NCI-H2171 (cell line): ENCODE measurements around the gene MYO9A.
"Not testable (repeated sequence)": the region's sequence is repeated elsewhere in the genome, so short reads cannot be mapped to it uniquely, and the experiment has no call there.

Experiments
- DNase-seq: peaks from one replicate; lab custom pipeline; 2025; lab: John Stamatoyannopoulos, UW

MYO9A gene

GRCh38 chr15:72037321-72037720, 80.6 kb downstream of the MYO9A start:
- DNase-seq, result no peak

- no peak for DNase-seq
Observed at GRCh38 chr15:72034859-72035650, 82.9 kb downstream of the MYO9A start.

- DNase-seq, result no peak
Observed at GRCh38 chr15:72034351-72034750, 83.6 kb downstream of the MYO9A start.

GRCh38 chr15:72033711-72034110, 84.2 kb downstream of the MYO9A start:
- no peak for DNase-seq

- no peak for DNase-seq
Observed at GRCh38 chr15:72033285-72033684, 84.7 kb downstream of the MYO9A start.

- no peak for DNase-seq
Observed at GRCh38 chr15:72021604-72022003, 96.3 kb downstream of the MYO9A start.

GRCh38 chr15:72020799-72021198, 97.2 kb downstream of the MYO9A start:
- no peak for DNase-seq

GRCh38 chr15:72014555-72014954, 103.4 kb downstream of the MYO9A start:
- not testable (repeated sequence) for DNase-seq

- DNase-seq, result no peak
Observed at GRCh38 chr15:72013703-72014102, 104.2 kb downstream of the MYO9A start.

- no peak for DNase-seq
Observed at GRCh38 chr15:72011302-72011942, 106.5 kb downstream of the MYO9A start.

GRCh38 chr15:72009222-72009621, 108.7 kb downstream of the MYO9A start:
- no peak for DNase-seq

GRCh38 chr15:72006382-72006781, 111.6 kb downstream of the MYO9A start:
- no peak for DNase-seq

- no peak for DNase-seq
Observed at GRCh38 chr15:72005483-72005882, 112.5 kb downstream of the MYO9A start.

GRCh38 chr15:71999807-72000206, 118.1 kb downstream of the MYO9A start:
- no peak for DNase-seq

GRCh38 chr15:71998717-71999116, 119.2 kb downstream of the MYO9A start:
- not testable (repeated sequence) for DNase-seq

- DNase-seq, result no peak
Observed at GRCh38 chr15:71997691-71998090, 120.3 kb downstream of the MYO9A start.

- DNase-seq, result no peak
Observed at GRCh38 chr15:71975816-71976150, 142.2 kb downstream of the MYO9A start.

GRCh38 chr15:71974211-71974610, 143.7 kb downstream of the MYO9A start:
- DNase-seq, result no peak

- no peak for DNase-seq
Observed at GRCh38 chr15:71973366-71973765, 144.6 kb downstream of the MYO9A start.

- no peak for DNase-seq
Observed at GRCh38 chr15:71971905-71972304, 146.0 kb downstream of the MYO9A start.

- no peak for DNase-seq
Observed at GRCh38 chr15:71970435-71970834, 147.5 kb downstream of the MYO9A start.

GRCh38 chr15:71962537-71962936, 155.4 kb downstream of the MYO9A start:
- no peak for DNase-seq

GRCh38 chr15:71957026-71957425, 160.9 kb downstream of the MYO9A start:
- no peak for DNase-seq

- no peak for DNase-seq
Observed at GRCh38 chr15:71951134-71951533, 166.8 kb downstream of the MYO9A start.
